ENCODE measurements around the gene SRD5A2. TPM values are rescaled to one million over a fixed set of nuclear protein-coding genes. Genes with fewer than 3 reads are reported as not detected.

Gene SRD5A2
- total and polyA plus RNA-seq, 4 donors = 2.3 to 23.3 (median 2.9) TPM; not detected in 1

DNA sequence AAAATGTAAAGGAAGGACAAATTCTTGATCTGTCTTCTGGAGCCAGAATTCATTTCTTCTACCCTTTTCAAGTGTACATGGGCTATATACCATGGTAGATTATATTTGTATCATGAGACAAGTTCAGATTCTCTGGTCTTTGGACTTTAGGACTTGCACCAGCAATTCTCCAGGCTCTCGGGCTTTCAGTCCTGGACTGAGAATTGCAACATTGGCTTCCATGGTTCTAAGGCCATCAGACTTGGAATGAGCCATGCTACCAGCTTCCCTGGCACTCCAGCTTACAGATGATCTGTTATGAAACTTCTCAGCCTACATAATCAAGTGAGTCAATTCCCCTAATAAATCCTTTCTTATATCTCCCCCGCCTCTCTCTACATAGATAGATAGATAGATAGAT, 33.3 kb downstream of the SRD5A2 start (continued):
- TF ChIP-seq, protein P1, sequence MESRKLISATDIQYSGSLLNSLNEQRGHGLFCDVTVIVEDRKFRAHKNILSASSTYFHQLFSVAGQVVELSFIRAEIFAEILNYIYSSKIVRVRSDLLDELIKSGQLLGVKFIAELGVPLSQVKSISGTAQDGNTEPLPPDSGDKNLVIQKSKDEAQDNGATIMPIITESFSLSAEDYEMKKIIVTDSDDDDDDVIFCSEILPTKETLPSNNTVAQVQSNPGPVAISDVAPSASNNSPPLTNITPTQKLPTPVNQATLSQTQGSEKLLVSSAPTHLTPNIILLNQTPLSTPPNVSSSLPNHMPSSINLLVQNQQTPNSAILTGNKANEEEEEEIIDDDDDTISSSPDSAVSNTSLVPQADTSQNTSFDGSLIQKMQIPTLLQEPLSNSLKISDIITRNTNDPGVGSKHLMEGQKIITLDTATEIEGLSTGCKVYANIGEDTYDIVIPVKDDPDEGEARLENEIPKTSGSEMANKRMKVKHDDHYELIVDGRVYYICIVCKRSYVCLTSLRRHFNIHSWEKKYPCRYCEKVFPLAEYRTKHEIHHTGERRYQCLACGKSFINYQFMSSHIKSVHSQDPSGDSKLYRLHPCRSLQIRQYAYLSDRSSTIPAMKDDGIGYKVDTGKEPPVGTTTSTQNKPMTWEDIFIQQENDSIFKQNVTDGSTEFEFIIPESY (IDR thresholded peaks at IDR 0.05) = peak; percentile 70
- no peak for TF ChIP-seq TAF1 (conservative IDR thresholded peaks at IDR 0.05)
- TF ChIP-seq, protein P2, sequence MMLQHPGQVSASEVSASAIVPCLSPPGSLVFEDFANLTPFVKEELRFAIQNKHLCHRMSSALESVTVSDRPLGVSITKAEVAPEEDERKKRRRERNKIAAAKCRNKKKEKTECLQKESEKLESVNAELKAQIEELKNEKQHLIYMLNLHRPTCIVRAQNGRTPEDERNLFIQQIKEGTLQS (IDR thresholded peaks at IDR 0.05) = peak; percentile 79
- TF ChIP-seq RXRA (IDR thresholded peaks at IDR 0.05) = peak; percentile 76 to 88
- TF ChIP-seq HNF4A (conservative IDR thresholded peaks at IDR 0.05) = peak; percentile 99
- TF ChIP-seq, protein P3, sequence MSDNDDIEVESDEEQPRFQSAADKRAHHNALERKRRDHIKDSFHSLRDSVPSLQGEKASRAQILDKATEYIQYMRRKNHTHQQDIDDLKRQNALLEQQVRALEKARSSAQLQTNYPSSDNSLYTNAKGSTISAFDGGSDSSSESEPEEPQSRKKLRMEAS (IDR thresholded peaks at IDR 0.05) = peak; percentile 87
- TF ChIP-seq HNF4G (IDR thresholded peaks at IDR 0.05) = peak; percentile 96
- TF ChIP-seq RAD21 (IDR thresholded peaks at IDR 0.05) = peak; percentile 50 to 68

- no peak overlapping the region for H3K4me3 ChIP-seq (ENCODE audit: low read depth in 1 of 3, low read length in 3 of 3)
- H3K9ac ChIP-seq (ENCODE audit: low read depth in 1 of 2, low read length in 2 of 2) = no peak overlapping the region
- no peaks in the 10 kb centered on the region for H3K27me3 ChIP-seq (ENCODE audit: control insufficient read depth in 4 of 4, insufficient read depth in 4 of 4, low read length in 3 of 4)
- H3K36me3 ChIP-seq (ENCODE audit: control insufficient read depth in 4 of 4, insufficient read depth in 3 of 4, low read depth in 1 of 4, low read length in 3 of 4) = no peaks in the 10 kb centered on the region
- H3K4me1 ChIP-seq (ENCODE audit: control insufficient read depth in 4 of 4, insufficient read depth in 4 of 4, low read length in 3 of 4) = peaks cover 1 to 32% (median 9%) of the 10 kb centered on the region in 4 donors
- H3K9me3 ChIP-seq (ENCODE audit: control insufficient read depth in 4 of 4, low read length in 3 of 4) = no peaks in the 10 kb centered on the region
- H3K27ac ChIP-seq (ENCODE audit: low read depth in 1 of 2, low read length in 2 of 2) = no peak overlapping the region
- DNase-seq (ENCODE audit: low spot score) = no peak
- TF ChIP-seq FOXA1 (IDR thresholded peaks at IDR 0.05) (no peak), NR2F2 (IDR thresholded peaks at IDR 0.05) (no peak), HNF4A (conservative IDR thresholded peaks at IDR 0.05) (no peak), EGR1 (IDR thresholded peaks at IDR 0.05; ENCODE audit: low read depth in 2 of 2) (no peak), JUND (IDR thresholded peaks at IDR 0.05) (no peak)
These were observed 38.9 kb downstream of the SRD5A2 start for GRCh38 chr2:31541853-31542252.

DNA sequence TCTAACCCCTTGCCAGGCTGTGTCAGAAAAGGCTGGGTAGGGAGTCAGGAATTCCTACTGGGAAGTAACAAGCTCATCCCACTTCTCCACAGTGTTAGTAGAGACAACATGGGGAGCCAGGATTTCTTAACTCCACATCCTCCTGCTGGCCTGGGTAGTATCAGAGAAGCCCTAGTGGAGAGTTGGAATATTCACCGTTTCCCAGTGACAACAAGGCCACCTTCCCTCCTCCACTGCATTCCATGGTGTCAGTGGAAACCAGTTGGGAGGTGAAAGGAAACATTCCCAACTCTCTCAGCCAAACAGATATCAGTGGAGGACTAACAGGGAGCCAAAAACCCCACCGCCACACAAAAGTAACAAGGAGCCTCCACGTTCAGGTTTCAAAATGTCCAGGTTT, 41.2 kb downstream of the SRD5A2 start:
- TF ChIP-seq, protein P2 (IDR thresholded peaks at IDR 0.05) = no peak
- TF ChIP-seq, protein P4, sequence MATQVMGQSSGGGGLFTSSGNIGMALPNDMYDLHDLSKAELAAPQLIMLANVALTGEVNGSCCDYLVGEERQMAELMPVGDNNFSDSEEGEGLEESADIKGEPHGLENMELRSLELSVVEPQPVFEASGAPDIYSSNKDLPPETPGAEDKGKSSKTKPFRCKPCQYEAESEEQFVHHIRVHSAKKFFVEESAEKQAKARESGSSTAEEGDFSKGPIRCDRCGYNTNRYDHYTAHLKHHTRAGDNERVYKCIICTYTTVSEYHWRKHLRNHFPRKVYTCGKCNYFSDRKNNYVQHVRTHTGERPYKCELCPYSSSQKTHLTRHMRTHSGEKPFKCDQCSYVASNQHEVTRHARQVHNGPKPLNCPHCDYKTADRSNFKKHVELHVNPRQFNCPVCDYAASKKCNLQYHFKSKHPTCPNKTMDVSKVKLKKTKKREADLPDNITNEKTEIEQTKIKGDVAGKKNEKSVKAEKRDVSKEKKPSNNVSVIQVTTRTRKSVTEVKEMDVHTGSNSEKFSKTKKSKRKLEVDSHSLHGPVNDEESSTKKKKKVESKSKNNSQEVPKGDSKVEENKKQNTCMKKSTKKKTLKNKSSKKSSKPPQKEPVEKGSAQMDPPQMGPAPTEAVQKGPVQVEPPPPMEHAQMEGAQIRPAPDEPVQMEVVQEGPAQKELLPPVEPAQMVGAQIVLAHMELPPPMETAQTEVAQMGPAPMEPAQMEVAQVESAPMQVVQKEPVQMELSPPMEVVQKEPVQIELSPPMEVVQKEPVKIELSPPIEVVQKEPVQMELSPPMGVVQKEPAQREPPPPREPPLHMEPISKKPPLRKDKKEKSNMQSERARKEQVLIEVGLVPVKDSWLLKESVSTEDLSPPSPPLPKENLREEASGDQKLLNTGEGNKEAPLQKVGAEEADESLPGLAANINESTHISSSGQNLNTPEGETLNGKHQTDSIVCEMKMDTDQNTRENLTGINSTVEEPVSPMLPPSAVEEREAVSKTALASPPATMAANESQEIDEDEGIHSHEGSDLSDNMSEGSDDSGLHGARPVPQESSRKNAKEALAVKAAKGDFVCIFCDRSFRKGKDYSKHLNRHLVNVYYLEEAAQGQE (IDR thresholded peaks at IDR 0.05) = no peak
- peak in 1 of 2 donors; percentile 8 for TF ChIP-seq RAD21 (IDR thresholded peaks at IDR 0.05)
- no peak for TF ChIP-seq JUND (IDR thresholded peaks at IDR 0.05)
- TF ChIP-seq CTCF (IDR thresholded peaks at IDR 0.05; ENCODE audit: low read depth, low read length, missing input control) = no peak
- TF ChIP-seq YY1 (IDR thresholded peaks at IDR 0.05) = no peak
- TF ChIP-seq GABPA (IDR thresholded peaks at IDR 0.05 in 1 of 2, conservative IDR thresholded peaks at IDR 0.05 in 1 of 2) = no peak
- no peak for TF ChIP-seq RXRA (IDR thresholded peaks at IDR 0.05)
- Histone ChIP-seq H3K4me3 (ENCODE audit: low read depth in 1 of 3, low read length in 3 of 3) (no peak overlapping the region), H3K27me3 (ENCODE audit: control insufficient read depth in 4 of 4, insufficient read depth in 4 of 4, low read length in 3 of 4) (no peaks in the 10 kb centered on the region), H3K4me1 (ENCODE audit: control insufficient read depth in 4 of 4, insufficient read depth in 4 of 4, low read length in 3 of 4) (peaks cover 5 to 49% (median 26%) of the 10 kb centered on the region in 4 donors), H3K36me3 (ENCODE audit: control insufficient read depth in 4 of 4, insufficient read depth in 3 of 4, low read depth in 1 of 4, low read length in 3 of 4) (no peaks in the 10 kb centered on the region), H3K9me3 (ENCODE audit: control insufficient read depth in 4 of 4, low read length in 3 of 4) (no peaks in the 10 kb centered on the region), H3K9ac (ENCODE audit: low read depth in 1 of 2, low read length in 2 of 2) (no peak overlapping the region), H3K27ac (ENCODE audit: low read depth in 1 of 2, low read length in 2 of 2) (no peak overlapping the region)
- DNase-seq (ENCODE audit: low spot score) = no peak
- 68% methylated on average over 3 of the region's 3 CpGs for WGBS
